Heart right ventricle (tissue), 16 donors: ENCODE data around the gene DPM3. TPM values are rescaled to one million over a fixed set of nuclear protein-coding genes. Genes with fewer than 3 reads are reported as not detected.
A peak's percentile ranks its signal among the peaks of the same experiment; 100 is the strongest.

Source experiments
- ATAC-seq, 8 donors: fragments of 200-7000 bp; cut with Tn5 transposase; one replicate each; pipeline ENCODE4 v1.9.1; 2020; ENCODE audit warnings: mild to moderate bottlenecking in 8 of 8, moderate library complexity in 8 of 8, moderate number of reproducible peaks in 1 of 8
- DNase-seq, 2 donors: peaks; one replicate each; pipeline ENCODE4 v3.0.0-alpha.2; 2020
- H3K27ac ChIP-seq, 10 donors: fragments of 200-600 bp; sonication (generic) in 2 of 10; one replicate each; pipeline versions ENCODE4 v1.5.0 to v1.8.0; 2020 to 2022; ENCODE audit warnings: mild to moderate bottlenecking in 3 of 10
- H3K27me3 ChIP-seq, 7 donors: fragments of 200-600 bp; one replicate each; pipeline ENCODE4 v1.8.0; 2021 to 2022; ENCODE audit warnings: mild to moderate bottlenecking in 2 of 7
- H3K36me3 ChIP-seq, 9 donors: fragments of 200-600 bp; sonication (generic) in 1 of 9; one replicate each; pipeline versions ENCODE4 v1.5.0 to v1.8.0; 2020 to 2022; ENCODE audit warnings: mild to moderate bottlenecking in 2 of 9
- H3K4me1 ChIP-seq, 9 donors: fragments of 200-600 bp; sonication (generic) in 1 of 9; one replicate each; pipeline versions ENCODE4 v1.5.0 to v1.8.0; 2020 to 2022; ENCODE audit warnings: mild to moderate bottlenecking in 4 of 9
- H3K4me3 ChIP-seq, 10 donors: fragments of 200-600 bp; sonication (generic) in 2 of 10; one replicate each; pipeline versions ENCODE4 v1.5.0 to v1.8.0; 2020 to 2022; ENCODE audit warnings: mild to moderate bottlenecking in 7 of 10, moderate library complexity in 2 of 10
- H3K9me3 ChIP-seq, 11 donors: fragments of 200-600 bp in 10 of 11; sonication (generic) in 2 of 11; one replicate each; pipeline versions ENCODE4 v1.5.0 to v1.8.0; 2013 to 2022; ENCODE audit warnings: mild to moderate bottlenecking in 2 of 11, control low read depth in 1 of 11, moderate library complexity in 1 of 11
- WGBS, 2 donors: extraction: QIAGEN DNeasy Blood & Tissue Kit; methylation state at CpG; one replicate each; pipeline ENCODE4 v1.1.7; 2013; ENCODE audit warnings: inconsistent platforms in 1 of 2; 5-methylcytosine and 5-hydroxymethylcytosine counted together
- intact Hi-C, 10 donors: fragments of 100-400 bp; cut with DNase I; formaldehyde crosslinking; loops; one replicate each; pipeline versions ENCODE4 v1.11.1 to v1.14.2; 2022
- polyA plus RNA-seq, 2 donors: library from polyadenylated mRNA; stranded (reverse); fragments of 200-250 nt; gene quantifications; one replicate each; pipeline ENCODE4 v1.2.3, GENCODE V29; 2013
- total RNA-seq, 10 donors: library from RNA; stranded (reverse); fragmentation: NEBNext Ultra II Directional in 3 of 10; extraction: Animal tissue kit (Norgen Biotek cat#: 25700) in 3 of 10; gene quantifications; one replicate each; pipeline versions ENCODE4 v1.2.1 to v1.2.4, GENCODE V29; 2021 to 2023
- TF ChIP-seq, protein P1 (sequence below), 9 donors: fragments of 200-600 bp; sonication (generic) in 2 of 9; IDR thresholded peaks; one replicate each; pipeline versions ENCODE4 v1.5.0 to v1.8.0; 2021 to 2022; ENCODE audit warnings: antibody characterized with exemption in 9 of 9, mild to moderate bottlenecking in 5 of 9, moderate library complexity in 1 of 9
- donor health status: Arrhythmogenic right ventricular cardiomyopathy.
- donor health status: ischemic (EF 13 %, LVEDD 7.1; RV severe dilation, severe dysfunction).
- donor health status: healthy with polysubstance abuse.
- donor health status: DM: no; HTN: yes; CAD: no.
- donor health status: DM: no; HTN: no; CAD: no.
- donor health status: ischemic (EF 25% LVEDD 6.9; RV normal size, moderate dysfunction).
- donor health status: ischemic (EF 25% LVEDD 5.7; RV mildly dilated, moderate dysfunction).
- donor health status: healthy.
- donor health status: DM: yes; HTN: yes; CAD: no.
- donor health status: Ischemic cardiomyopathy.
- donor health status: ischemic (EF 35%, LVEDD 5.7; RV mildly dilated, moderate dysfunction).
- donor health status: nonischemic (EF 11% LVEDD 7.7; RV severe dilation, severe dysfunction).
- donor health status: DM: yes; HTN: yes; CAD: no.
- donor health status: PGD.
- donor health status: ischemic (EF 29% LVEDD 5.4; RV normal size, mild dysfunction).
- donor health status: nonischemic (EF 23%, LVEDD 6.1; RV moderate dilation, normal function).

The DPM3 gene
- total and polyA plus RNA-seq, 12 donors: 48.2 to 304 (median 54.3) TPM

DNA sequence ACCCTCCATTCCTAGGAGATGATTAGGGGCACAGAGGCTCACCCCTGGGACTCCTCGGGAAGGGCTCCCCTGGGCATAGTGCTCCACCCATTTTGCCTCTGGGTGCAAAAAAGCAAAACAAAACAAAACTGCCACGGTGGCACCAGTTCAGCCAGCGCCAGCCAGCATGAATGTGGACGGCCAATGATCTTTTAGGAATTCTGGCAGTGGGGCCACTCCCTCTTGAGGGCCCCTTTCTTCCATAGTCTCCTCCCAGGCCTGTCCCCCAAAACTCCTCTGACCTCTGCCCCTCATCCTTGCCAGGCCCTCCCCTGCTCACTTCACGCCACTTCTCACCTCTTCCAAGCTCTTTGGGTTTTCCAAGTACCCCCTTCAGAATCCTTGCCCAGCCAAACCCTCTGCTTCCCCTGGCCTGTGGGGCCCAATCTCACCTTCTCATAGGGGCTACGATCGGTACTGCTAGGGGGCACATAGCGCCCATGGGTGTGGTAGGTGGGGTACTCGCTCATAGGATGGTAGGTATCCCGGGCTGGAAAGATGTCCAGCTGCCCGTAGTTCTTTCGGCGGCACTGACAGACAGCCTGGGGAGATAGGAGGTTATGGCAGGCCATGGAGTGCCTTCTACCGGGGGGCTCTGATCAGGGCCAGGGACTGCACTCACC lies 46.6 kb upstream of the DPM3 start:
- WGBS, 2 donors: 80 to 84% methylated on average over 14 of the region's 14 CpGs

DNA sequence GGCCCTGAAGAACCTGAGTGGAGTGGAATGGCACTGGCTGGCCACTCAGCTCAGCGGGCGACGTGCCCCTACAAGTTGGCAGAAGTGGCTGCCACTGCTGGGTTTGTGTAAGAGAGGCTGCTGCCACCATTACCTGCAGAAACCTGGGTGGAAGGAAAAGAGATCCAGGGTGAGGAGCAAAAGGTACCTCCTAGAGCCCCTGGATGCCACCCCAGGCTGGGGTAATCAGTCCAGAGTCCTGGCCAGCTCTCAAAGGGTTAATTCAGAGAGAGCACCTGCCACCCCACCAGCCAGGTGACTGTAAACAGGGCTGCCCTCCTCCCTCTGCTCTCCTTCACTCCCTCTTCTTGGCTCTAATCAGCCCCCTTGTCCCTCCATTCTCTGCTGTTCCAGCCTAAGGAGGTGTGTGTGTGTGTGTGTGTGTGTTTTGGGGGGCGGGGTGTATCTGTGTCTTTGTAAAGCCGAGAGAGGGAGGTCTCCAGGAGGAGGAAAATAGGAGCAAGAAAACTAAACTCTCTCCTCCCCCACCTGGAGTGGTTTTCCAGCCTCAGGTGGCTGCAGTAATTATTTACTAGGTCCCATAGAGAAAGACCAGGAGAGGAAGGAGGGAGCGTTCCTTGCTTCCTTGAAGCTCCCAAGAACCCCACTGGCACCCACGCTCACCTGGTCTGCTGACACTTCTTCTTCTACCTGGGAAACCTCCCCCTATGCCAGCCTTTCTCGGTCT lies 45.9 kb upstream of the DPM3 start:
- Histone ChIP-seq H3K27ac (peak overlapping the region in 1 of 10 donors; percentile 75), H3K27me3 (no peaks in the 10 kb centered on the region), H3K9me3 (no peaks in the 10 kb centered on the region), H3K4me3 (no peak overlapping the region), H3K4me1 (peaks cover 0 to 14% (median 8%) of the 10 kb centered on the region in 9 donors), H3K36me3 (no peaks in the 10 kb centered on the region)
- WGBS, 2 donors: 77 to 82% methylated on average over 8 of the region's 8 CpGs
- intact Hi-C loops: no loop called here
- TF ChIP-seq, protein P1, sequence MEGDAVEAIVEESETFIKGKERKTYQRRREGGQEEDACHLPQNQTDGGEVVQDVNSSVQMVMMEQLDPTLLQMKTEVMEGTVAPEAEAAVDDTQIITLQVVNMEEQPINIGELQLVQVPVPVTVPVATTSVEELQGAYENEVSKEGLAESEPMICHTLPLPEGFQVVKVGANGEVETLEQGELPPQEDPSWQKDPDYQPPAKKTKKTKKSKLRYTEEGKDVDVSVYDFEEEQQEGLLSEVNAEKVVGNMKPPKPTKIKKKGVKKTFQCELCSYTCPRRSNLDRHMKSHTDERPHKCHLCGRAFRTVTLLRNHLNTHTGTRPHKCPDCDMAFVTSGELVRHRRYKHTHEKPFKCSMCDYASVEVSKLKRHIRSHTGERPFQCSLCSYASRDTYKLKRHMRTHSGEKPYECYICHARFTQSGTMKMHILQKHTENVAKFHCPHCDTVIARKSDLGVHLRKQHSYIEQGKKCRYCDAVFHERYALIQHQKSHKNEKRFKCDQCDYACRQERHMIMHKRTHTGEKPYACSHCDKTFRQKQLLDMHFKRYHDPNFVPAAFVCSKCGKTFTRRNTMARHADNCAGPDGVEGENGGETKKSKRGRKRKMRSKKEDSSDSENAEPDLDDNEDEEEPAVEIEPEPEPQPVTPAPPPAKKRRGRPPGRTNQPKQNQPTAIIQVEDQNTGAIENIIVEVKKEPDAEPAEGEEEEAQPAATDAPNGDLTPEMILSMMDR (IDR thresholded peaks at IDR 0.05): no peak
- DNase-seq: no peak
- ATAC-seq: no peak

More for the DNA sequence above, 46.6 kb upstream of the DPM3 start:
- Histone ChIP-seq H3K4me1 (peaks cover 0 to 14% (median 8%) of the 10 kb centered on the region in 9 donors), H3K27ac (no peak overlapping the region), H3K4me3 (no peak overlapping the region), H3K27me3 (no peaks in the 10 kb centered on the region), H3K9me3 (no peaks in the 10 kb centered on the region), H3K36me3 (no peaks in the 10 kb centered on the region)
- intact Hi-C loops: no loop called here
- DNase-seq (no peak), ATAC-seq (no peak)
- TF ChIP-seq, protein P1 (IDR thresholded peaks at IDR 0.05): no peak

DNA sequence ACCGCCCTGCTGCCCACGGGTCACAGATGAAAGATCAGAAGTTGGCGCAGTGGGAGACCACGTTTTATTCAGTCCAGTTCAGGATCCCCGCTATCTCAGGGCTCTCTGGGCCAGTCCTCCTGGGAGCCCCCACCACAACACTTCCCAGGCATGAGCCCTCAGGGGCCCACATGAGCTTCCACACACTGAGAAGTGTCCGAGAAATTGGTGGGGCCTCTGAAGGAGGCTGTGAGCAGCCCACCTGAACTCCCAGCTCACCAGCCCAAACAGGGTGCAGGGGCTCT lies 45.4 kb upstream of the DPM3 start:
- Histone ChIP-seq H3K27me3 (no peaks in the 10 kb centered on the region), H3K4me1 (peaks cover 0 to 14% (median 8%) of the 10 kb centered on the region in 9 donors), H3K9me3 (no peaks in the 10 kb centered on the region), H3K27ac (peak overlapping the region in 5 of 10 donors; percentile 64 to 75 (median 66)), H3K4me3 (no peak overlapping the region), H3K36me3 (no peaks in the 10 kb centered on the region)
- intact Hi-C loops: no loop called here
- peak in 1 of 8 donors; percentile 2 for ATAC-seq
- TF ChIP-seq, protein P1 (IDR thresholded peaks at IDR 0.05): no peak
- 69 to 71% methylated on average over 6 of the region's 6 CpGs for WGBS, 2 donors
- no peak for DNase-seq

DNA sequence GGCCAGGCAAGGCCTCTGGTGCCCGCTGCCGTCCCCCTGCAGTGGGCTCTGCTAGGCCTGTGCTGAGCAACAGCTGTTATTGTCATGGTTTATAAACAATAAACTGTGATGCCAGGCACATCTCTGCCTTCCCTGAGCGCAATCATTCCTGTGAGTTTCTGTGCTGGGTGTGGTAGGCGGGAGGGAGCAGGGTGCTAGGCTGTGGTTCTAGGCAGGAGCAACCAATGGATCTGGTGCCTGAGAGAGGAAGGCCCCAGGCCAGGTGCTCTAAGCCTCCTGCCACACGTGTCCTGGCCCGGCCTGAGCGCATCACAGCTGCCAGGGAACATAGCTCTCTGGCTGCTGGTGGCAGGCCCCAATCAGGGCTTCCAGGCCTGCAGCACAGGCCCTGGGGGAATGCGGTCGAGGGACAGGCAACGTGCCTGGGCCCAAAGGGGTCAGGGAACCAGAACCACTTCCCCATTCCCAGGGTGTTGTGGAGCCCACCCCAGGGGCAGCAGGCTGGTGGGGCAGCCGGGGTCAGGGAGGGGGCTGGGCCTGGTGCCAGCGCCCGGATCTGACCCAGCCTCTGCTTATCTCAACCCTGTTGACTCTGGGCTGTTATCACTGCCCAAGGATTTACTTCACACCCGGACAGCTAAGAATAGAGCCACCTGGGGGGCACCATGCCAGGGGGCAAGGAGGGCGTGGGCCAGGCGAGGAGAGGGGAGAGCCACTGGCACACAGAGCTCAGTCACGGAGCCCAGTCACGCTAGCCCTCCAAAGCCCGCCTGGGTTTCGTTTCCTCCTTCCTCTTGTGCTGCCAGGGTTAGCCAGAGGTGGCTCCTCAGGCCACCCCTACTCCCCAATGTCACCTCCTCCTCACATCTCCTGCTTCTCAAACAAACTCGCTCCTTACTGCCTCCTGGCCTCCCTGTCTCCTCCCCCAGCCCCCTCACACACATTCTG lies 44.8 kb upstream of the DPM3 start:
- 39 to 48% methylated on average over 21 of the region's 21 CpGs for WGBS, 2 donors
- Histone ChIP-seq H3K27me3 (no peaks in the 10 kb centered on the region), H3K4me1 (peaks cover 0 to 14% (median 8%) of the 10 kb centered on the region in 9 donors), H3K27ac (peak overlapping the region in 9 of 10 donors; percentile 19 to 75 (median 64)), H3K4me3 (no peak overlapping the region), H3K9me3 (no peaks in the 10 kb centered on the region), H3K36me3 (no peaks in the 10 kb centered on the region)
- TF ChIP-seq, protein P1 (IDR thresholded peaks at IDR 0.05): no peak
- intact Hi-C loops: no loop called here
- DNase-seq: peak in 1 of 2 donors; percentile 48
- peak; percentile 47 to 83 (median 67) for ATAC-seq
